Right ventricle myocardium superior (tissue), 1 donor: ENCODE data around the gene CACNA1I. TPM values are rescaled to one million over a fixed set of nuclear protein-coding genes. Genes with fewer than 3 reads are reported as not detected.
A peak's percentile ranks its signal among the peaks of the same experiment; 100 is the strongest.

Experiments used
- ATAC-seq: fragments of 200-7000 bp; cut with Tn5 transposase; one replicate; pipeline ENCODE4 v1.9.1; 2020; ENCODE audit warnings: mild to moderate bottlenecking; ENCODE audit not compliant: poor library complexity
- DNase-seq: peaks from one replicate; pipeline ENCODE4 v3.0.0-alpha.2; 2020
- intact Hi-C: fragments of 100-400 bp; cut with DNase I; formaldehyde crosslinking; loops from one replicate; pipeline ENCODE4 v1.11.2; 2022
- total RNA-seq: library from RNA; stranded (reverse); fragmentation: NEBNext Ultra II Directional; extraction: Animal tissue kit (Norgen Biotek cat#: 25700); gene quantifications from one replicate; pipeline ENCODE4 v1.2.1, GENCODE V29; 2021
- donor health status: DM: no; HTN: yes; CAD: no; lungs with severe emphysema.

The CACNA1I gene
- total RNA-seq, 1 donor from 2014 or later, result 0.03 TPM

DNA sequence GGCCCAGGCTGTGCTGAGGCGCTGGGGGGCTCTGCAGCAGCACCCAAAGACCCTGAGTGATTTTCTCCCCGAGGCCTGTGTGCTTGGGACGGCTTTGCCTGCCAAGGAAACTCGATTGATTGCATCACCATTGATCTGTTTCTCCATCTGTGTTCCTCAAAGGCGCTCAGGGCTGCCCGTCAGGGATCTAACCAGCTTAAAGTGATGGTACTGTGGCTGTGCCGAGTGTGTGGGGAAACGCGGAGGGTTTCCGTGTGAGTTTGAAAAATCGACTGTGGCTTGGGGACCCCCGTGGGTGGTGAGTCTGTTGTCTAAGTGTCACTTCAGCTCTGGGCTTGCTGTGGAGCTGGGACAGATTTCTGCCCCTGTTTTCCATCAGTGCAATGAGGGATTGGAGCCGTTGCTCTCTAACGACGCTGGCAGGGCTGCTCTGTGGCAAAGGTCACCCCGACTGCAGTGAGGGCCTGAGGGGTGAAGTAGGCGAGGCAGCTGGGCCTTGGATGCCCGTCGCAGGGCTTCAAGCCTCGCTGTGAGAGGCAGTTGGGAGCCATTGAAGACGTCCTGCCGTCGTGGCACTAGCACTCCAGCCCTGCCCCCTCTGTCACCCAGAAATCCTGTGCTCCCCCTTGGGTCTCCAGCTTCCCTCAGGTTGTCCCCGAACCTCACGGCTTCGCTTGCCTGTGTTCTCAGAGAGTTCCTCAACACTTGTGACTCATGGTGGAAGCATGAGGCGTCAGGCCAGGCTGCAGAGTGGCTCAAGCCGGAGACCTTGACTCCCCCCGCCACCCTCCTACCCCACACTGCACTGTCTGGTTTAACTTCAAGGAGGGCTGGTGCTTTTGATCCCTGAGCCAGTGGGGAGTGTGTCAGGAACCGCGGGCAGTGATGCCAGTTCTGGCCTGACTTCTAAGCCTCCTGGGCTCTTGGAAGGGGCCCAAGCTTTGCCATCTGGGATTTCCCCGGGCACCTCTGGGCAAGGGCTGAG lies 21.8 kb downstream of the CACNA1I start:
- DNase-seq, result no peak
- intact Hi-C loops, result no loop called here
- peak; percentile 39 for ATAC-seq

GRCh38 chr22:39593066-39593930 lies 22.7 kb downstream of the CACNA1I start:
- ATAC-seq, result peak; percentile 71
- intact Hi-C loops, result no loop called here

DNA sequence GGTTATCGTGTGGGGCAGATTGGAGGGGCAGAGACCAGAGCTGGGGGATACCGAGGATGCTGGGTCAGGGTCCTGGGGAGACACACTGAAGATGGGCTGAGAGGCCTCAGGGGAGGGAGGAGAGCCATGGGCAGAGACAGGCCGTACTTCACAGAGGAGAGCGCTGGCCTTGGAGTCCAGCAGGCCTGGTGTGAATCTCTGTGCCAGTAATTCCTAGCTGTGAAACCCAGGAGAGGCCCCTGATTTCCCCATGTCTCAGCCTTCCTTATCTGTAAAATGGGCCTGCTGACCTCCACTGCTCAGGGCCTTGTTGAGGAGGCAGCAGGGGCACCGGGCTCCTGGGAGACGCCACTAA lies 23.4 kb downstream of the CACNA1I start:
- intact Hi-C loops, result no loop called here
- DNase-seq (no peak), ATAC-seq (no peak)

More at GRCh38 chr22:39593066-39593930, 22.7 kb downstream of the CACNA1I start:
- no peak for DNase-seq

DNA sequence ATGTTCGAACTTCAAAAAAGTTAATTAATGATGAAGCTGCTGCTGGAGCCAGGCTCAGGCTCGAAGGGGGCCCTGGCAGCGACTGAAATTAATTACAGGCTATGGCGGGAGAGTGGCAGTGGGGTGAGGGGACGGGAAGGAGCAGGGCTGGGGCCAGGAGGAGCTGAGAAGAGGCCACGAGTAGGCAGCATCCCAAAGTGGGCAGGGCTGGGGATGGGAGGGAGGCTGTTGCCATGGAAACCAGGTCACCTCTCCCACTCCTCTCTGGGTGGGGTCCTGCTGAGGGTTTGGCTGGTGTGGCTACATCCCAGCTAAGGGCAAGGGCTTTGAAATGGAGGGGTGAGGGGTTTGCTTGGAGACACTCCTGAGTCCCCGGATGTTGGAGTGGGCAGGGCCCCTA lies 23.9 kb downstream of the CACNA1I start:
- ATAC-seq (no peak), DNase-seq (no peak)
- intact Hi-C loops, result no loop called here

- no peak for DNase-seq
Observed at GRCh38 chr22:39595622-39596172, 25.1 kb downstream of the CACNA1I start.

GRCh38 chr22:39596601-39597000 lies 26.0 kb downstream of the CACNA1I start:
- ATAC-seq (no peak), DNase-seq (no peak)
- intact Hi-C loops, result no loop called here

More at GRCh38 chr22:39595622-39596172, 25.1 kb downstream of the CACNA1I start:
- no peak for ATAC-seq
- intact Hi-C loops, result no loop called here

- intact Hi-C loops, result no loop called here
- ATAC-seq (no peak), DNase-seq (no peak)
Observed at GRCh38 chr22:39597236-39597869, 26.8 kb downstream of the CACNA1I start.

- peak; percentile 50 for DNase-seq
- intact Hi-C loops, result no loop called here
- ATAC-seq, result peak; percentile 48
Observed at GRCh38 chr22:39598017-39598965, 27.7 kb downstream of the CACNA1I start.

- ATAC-seq (no peak), DNase-seq (no peak)
- intact Hi-C loops, result no loop called here
Observed at GRCh38 chr22:39600491-39601179, 30.1 kb downstream of the CACNA1I start.

DNA sequence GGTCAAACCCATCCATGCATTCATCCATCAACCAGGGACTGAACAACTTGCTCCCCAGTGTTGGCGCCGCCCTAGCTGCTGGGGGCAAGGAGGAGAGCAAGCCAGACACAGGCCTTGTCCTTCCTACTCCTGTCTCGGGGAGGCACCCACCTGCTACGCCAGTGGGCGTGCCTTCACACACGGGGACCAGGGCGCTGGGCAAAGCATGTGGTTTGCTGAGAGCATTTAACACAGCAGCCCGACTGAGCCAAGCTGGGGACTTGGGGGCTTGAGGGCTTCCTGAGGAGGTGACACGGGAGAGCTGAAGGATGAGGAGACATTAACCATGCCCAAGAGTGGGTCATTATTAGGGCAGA lies 30.6 kb downstream of the CACNA1I start:
- DNase-seq, result no peak
- intact Hi-C loops, result no loop called here
- ATAC-seq, result no peak

GRCh38 chr22:39603345-39603744 lies 32.8 kb downstream of the CACNA1I start:
- intact Hi-C loops, result no loop called here
- ATAC-seq, result no peak
- no peak for DNase-seq

DNA sequence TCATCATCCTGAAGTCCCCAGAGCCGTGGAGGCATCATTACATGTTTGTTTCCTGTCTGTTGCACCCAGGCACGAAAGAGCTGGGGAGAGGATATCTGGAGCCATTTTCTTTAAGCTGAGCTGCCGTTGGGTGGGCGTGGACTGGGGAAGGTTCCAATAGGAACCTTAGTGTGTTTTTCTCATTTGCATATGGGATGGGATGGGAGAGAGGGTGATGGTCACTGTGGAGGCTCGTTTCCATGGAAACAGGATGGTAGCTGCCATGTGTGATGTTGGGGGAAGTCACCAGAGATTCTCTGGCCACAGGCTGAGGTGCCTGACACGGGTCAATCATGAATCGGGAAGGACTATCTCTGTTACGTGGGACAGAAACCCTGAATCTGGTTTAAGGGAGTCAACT lies 39.7 kb downstream of the CACNA1I start:
- intact Hi-C loops, result no loop called here
- DNase-seq, result no peak
- no peak for ATAC-seq

DNA sequence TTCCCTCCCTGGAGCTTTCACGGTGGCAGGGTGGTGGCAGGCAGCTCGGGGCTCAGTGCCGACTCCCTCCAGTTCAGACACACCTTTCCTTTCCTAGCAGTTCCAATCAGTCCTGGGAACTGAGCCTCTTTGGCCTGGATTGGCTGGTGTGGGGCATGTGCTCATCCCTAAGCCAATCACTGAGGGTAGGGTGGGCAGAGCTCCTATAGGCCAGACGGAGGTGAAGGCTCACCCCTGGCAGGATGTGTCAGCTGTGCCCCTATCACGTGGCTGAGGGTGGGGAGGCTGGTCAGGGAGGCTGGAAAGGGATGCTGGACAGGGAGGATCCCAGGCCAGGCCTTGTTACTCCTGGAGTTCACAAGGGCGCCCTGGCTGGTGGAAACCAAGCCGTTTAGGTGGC lies 40.2 kb downstream of the CACNA1I start:
- DNase-seq (no peak), ATAC-seq (no peak)
- intact Hi-C loops, result no loop called here

DNA sequence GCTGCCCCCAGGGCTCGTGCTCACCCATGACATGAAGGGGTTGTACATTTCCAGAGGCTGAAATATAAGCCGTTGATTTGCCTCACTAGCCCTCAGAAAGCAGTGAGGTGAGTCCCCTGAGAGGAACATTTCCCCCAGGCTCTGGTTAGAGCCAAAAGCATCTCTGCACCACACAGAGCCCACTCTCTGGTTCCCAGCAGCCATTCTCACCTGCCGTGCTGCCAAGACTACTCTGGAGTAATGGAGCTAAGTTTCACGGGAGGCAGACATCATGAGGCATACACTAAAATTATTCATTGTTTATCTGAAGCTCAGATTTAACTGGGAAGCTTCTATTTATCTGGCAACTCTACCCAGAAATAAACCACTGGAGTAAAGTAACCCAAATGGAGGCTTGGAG lies 40.8 kb downstream of the CACNA1I start:
- ATAC-seq (no peak), DNase-seq (no peak)
- intact Hi-C loops, result no loop called here

DNA sequence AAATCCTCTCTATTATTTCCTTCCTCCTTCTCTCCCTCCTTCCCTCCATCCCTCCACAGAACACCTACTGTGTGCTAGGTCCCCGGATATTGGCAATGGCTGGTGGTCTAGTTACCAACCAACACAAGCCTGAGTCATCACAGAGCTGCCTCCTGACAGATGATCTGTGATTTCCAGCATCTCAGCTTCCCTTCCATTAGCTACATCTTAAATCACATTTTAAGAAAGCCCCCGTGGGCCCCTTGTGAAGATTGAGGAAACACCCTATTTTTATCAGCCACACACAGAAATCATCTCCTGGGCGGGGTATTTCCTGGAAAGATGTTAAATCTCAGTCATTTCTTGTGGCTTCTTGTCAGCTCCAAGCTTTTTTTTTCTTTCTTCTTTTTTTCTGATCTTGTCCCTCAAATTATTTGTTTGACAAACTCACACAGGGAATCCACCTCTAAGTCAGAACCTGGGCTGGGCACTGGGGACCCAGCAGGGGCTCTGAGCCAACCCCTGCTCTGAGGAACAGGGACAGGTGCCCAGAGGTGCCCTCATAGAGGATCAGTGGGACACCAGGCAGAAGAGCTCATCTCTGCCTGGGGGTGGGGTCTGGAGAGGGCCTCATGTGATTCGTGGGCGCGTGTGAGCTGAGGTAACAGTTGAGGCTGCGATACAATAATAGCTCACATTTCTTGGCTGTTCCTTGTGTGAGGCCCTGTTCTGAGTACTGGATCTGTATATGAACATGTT lies 42.4 kb downstream of the CACNA1I start:
- no peak for DNase-seq
- intact Hi-C loops, result no loop called here
- no peak for ATAC-seq

DNA sequence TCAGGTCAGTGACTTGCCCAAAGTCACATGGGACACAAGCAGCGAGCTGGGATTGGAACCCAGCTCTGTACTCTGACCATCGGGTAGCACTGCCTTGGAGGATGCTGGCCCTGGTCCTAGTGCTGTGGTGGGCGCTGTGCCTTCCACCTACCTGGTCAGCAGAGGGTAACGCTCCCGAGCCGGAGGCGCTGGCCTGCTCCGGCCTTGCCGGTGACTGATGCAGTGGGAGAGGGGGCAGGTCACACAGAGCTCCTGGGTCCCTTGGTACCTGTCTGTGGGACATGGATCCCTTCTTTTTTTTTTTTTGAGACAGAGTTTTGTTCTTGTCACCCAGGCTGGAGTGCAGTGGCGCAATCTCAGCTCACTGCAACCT lies 43.0 kb downstream of the CACNA1I start:
- ATAC-seq, result no peak
- intact Hi-C loops, result no loop called here
- DNase-seq, result no peak

DNA sequence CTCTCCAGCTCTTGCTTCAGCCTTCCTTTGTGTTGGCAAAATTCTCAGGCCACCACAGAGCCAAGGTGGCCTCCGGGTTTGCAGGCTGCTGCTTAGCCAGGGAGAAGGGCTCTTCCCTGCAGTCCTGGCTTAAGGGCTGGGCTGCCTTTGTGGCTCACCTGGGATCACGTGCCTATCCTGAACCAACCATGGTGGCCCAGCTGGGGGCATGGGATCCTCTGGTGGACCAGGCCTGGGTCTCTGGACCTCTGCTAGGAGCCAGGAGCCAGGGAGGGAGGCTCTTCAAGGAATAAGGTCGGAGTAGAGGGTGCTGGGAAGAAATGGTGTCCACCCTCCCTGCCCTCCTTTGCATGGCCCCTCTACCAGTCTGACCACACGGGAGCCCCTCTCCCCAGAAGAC lies 43.9 kb downstream of the CACNA1I start:
- intact Hi-C loops, result no loop called here
- DNase-seq (no peak), ATAC-seq (no peak)
